ENCODE data around the gene FABP3. TPM values are rescaled to one million over a fixed set of nuclear protein-coding genes. Genes with fewer than 3 reads are reported as not detected.

The FABP3 gene
- total RNA-seq, 1 experiment from 2014 or later: 0.40 TPM

- POLR2A ChIA-PET (ENCODE audit: unreplicated experiment): no interaction called here
- Histone ChIP-seq H3K9ac (ENCODE audit: low read length) (no peak overlapping the region), H3K9me2 (replicated peaks; ENCODE audit: low read length) (no peaks in the 10 kb centered on the region), H3K27ac (ENCODE audit: low read length) (no peak overlapping the region), H3K4me3 (ENCODE audit: low read length) (no peak overlapping the region), H3F3A (ENCODE audit: low read length, unreplicated experiment) (no peaks in the 10 kb centered on the region), H2AFZ (ENCODE audit: low read length) (no peak overlapping the region), H3K9me3 (ENCODE audit: low read length) (no peaks in the 10 kb centered on the region), H3K36me3 (ENCODE audit: low read depth, low read length) (no peaks in the 10 kb centered on the region), H3K4me1 (ENCODE audit: insufficient read depth, low read length) (peaks cover 21% of the 10 kb centered on the region), H3K4me2 (ENCODE audit: low read length) (no peak overlapping the region), H3K79me2 (ENCODE audit: low read length) (peaks cover 28% of the 10 kb centered on the region), H4K20me1 (ENCODE audit: low read length) (no peaks in the 10 kb centered on the region), H3K27me3 (ENCODE audit: low read length) (no peaks in the 10 kb centered on the region)
- ATAC-seq (no peak), DNase-seq (no peak)
- intact Hi-C loops (cut with micrococcal nuclease): no loop called here
- TF ChIP-seq EZH2 (IDR thresholded peaks at IDR 0.05; ENCODE audit: low read length, unreplicated experiment): no peak
- TF ChIP-seq EZH2phosphoT487 (IDR thresholded peaks at IDR 0.05; ENCODE audit: borderline replicate concordance, low read length): no peak
- no peak for TF ChIP-seq CTCF (conservative IDR thresholded peaks at IDR 0.05; ENCODE audit: low read depth, low read length)
- no TSS peak for BruUV-seq (replicated peaks)
- CTCF ChIA-PET: no interaction called here
Observed at GRCh38 chr1:31410871-31411270, 38.0 kb upstream of the FABP3 start.

GRCh38 chr1:31409946-31410858, 37.3 kb upstream of the FABP3 start:
- ChIA-PET POLR2A (ENCODE audit: unreplicated experiment) (no interaction called here), CTCF (no interaction called here)
- Histone ChIP-seq H3K36me3 (ENCODE audit: low read depth, low read length) (no peaks in the 10 kb centered on the region), H3K27ac (ENCODE audit: low read length) (no peak overlapping the region), H3F3A (ENCODE audit: low read length, unreplicated experiment) (no peaks in the 10 kb centered on the region), H3K27me3 (ENCODE audit: low read length) (no peaks in the 10 kb centered on the region), H3K9me2 (replicated peaks; ENCODE audit: low read length) (no peaks in the 10 kb centered on the region), H2AFZ (ENCODE audit: low read length) (no peak overlapping the region), H3K9ac (ENCODE audit: low read length) (no peak overlapping the region), H3K4me2 (ENCODE audit: low read length) (no peak overlapping the region), H3K4me3 (ENCODE audit: low read length) (no peak overlapping the region), H3K9me3 (ENCODE audit: low read length) (no peaks in the 10 kb centered on the region), H3K4me1 (ENCODE audit: insufficient read depth, low read length) (peaks cover 14% of the 10 kb centered on the region), H3K79me2 (ENCODE audit: low read length) (peaks cover 21% of the 10 kb centered on the region), H4K20me1 (ENCODE audit: low read length) (no peaks in the 10 kb centered on the region)
- no peak for ATAC-seq
- no peak for DNase-seq
- no TSS peak for BruUV-seq (replicated peaks)
- no peak for TF ChIP-seq EZH2phosphoT487 (IDR thresholded peaks at IDR 0.05; ENCODE audit: borderline replicate concordance, low read length)
- no peak for TF ChIP-seq CTCF (conservative IDR thresholded peaks at IDR 0.05; ENCODE audit: low read depth, low read length)
- TF ChIP-seq EZH2 (IDR thresholded peaks at IDR 0.05; ENCODE audit: low read length, unreplicated experiment): no peak
- intact Hi-C loops (cut with micrococcal nuclease): no loop called here

- no peak for TF ChIP-seq EZH2phosphoT487 (IDR thresholded peaks at IDR 0.05; ENCODE audit: borderline replicate concordance, low read length)
- no peak for TF ChIP-seq CTCF (conservative IDR thresholded peaks at IDR 0.05; ENCODE audit: low read depth, low read length)
- TF ChIP-seq EZH2 (IDR thresholded peaks at IDR 0.05; ENCODE audit: low read length, unreplicated experiment): no peak
- no peaks in the 10 kb centered on the region for H3F3A ChIP-seq (ENCODE audit: low read length, unreplicated experiment)
- no peaks in the 10 kb centered on the region for H3K9me2 ChIP-seq (replicated peaks; ENCODE audit: low read length)
- H3K9me3 ChIP-seq (ENCODE audit: low read length): no peaks in the 10 kb centered on the region
- H3K27me3 ChIP-seq (ENCODE audit: low read length): no peaks in the 10 kb centered on the region
- H4K20me1 ChIP-seq (ENCODE audit: low read length): no peaks in the 10 kb centered on the region
- DNase-seq: no peak
- H3K9ac ChIP-seq (ENCODE audit: low read length): no peak overlapping the region
- POLR2A ChIA-PET (ENCODE audit: unreplicated experiment): interaction anchor here (0.7 kb wide), 1 partner anchor 236 kb away, joined by 3 read pairs; no protein-coding TSS in a partner anchor
- intact Hi-C loops (cut with micrococcal nuclease): no loop called here
- ATAC-seq: no peak
- H3K27ac ChIP-seq (ENCODE audit: low read length): no peak overlapping the region
- no peak overlapping the region for H3K4me2 ChIP-seq (ENCODE audit: low read length)
- H3K79me2 ChIP-seq (ENCODE audit: low read length): peaks cover 7% of the 10 kb centered on the region
- no TSS peak for BruUV-seq (replicated peaks)
- H3K4me1 ChIP-seq (ENCODE audit: insufficient read depth, low read length): 0 out of 2 replicates have a peak, but pooled peaks cover 5% of the 10 kb centered on the region
- H3K36me3 ChIP-seq (ENCODE audit: low read depth, low read length): no peaks in the 10 kb centered on the region
- H3K4me3 ChIP-seq (ENCODE audit: low read length): no peak overlapping the region
- no peak overlapping the region for H2AFZ ChIP-seq (ENCODE audit: low read length)
- CTCF ChIA-PET: interaction anchor here (0.6 kb wide), 1 partner anchor 1759 kb away, joined by 3 read pairs; no protein-coding TSS in a partner anchor
Observed at GRCh38 chr1:31408788-31409318, 36.0 kb upstream of the FABP3 start.

All from PC-3 (cell line).